ENCODE data around the gene GTF3C5. TPM values are rescaled to one million over a fixed set of nuclear protein-coding genes. Genes with fewer than 3 reads are reported as not detected.

Gene GTF3C5
- total and polyA plus RNA-seq, 9 donors = 32.3 to 71.6 (median 52.2) TPM

GRCh38 chr9:133057006-133057405 is 26.2 kb downstream of the GTF3C5 start:
- Histone ChIP-seq H3K4me3 (no peak overlapping the region), H3K27me3 (no peaks in the 10 kb centered on the region), H3K4me1 (ENCODE audit: insufficient read depth) (no peaks in the 10 kb centered on the region), H3K36me3 (no peaks in the 10 kb centered on the region), H3K27ac (no peak overlapping the region), H3K9me3 (no peaks in the 10 kb centered on the region)
- intact Hi-C loops (cut with DNase I) = no loop called here
- WGBS, 3 donors = 70 to 83% (median 78%) methylated on average over 3 to 8 of the region's 8 CpGs
- no peak for DNase-seq
- TF ChIP-seq EP300 (IDR thresholded peaks at IDR 0.05) (no peak), CTCF (IDR thresholded peaks at IDR 0.05) (no peak), POLR2A (IDR thresholded peaks at IDR 0.05) (no peak)

DNA sequence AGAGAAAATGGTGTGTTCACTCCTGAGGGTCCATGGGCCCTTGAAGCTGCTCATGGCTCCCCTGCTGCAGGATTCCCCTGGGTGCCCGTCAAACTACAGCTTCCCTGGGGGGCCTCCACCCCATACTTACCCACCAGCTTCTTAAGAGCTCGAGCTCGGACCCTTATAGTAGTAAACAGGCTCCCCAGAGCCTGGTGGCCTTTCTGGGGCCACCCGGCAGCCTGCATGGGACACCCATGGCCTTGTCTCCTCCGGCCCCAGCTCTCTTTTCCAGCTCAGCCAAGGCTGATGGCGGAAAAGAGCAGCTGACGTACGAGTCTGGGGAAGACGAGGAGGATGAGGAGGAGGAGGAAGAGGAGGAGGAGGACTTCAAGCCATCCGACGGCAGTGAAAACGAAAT is 26.8 kb downstream of the GTF3C5 start:
- H3K27me3 ChIP-seq = no peaks in the 10 kb centered on the region
- DNase-seq = no peak
- TF ChIP-seq CTCF (IDR thresholded peaks at IDR 0.05) (no peak), POLR2A (IDR thresholded peaks at IDR 0.05) (no peak), EP300 (IDR thresholded peaks at IDR 0.05) (no peak)
- intact Hi-C loops (cut with DNase I) = no loop called here
- H3K4me1 ChIP-seq (ENCODE audit: insufficient read depth) = no peaks in the 10 kb centered on the region
- no peaks in the 10 kb centered on the region for H3K9me3 ChIP-seq
- no peak overlapping the region for H3K4me3 ChIP-seq
- WGBS, 3 donors = 90 to 93% (median 92%) methylated on average over 12 of the region's 12 CpGs
- no peak overlapping the region for H3K27ac ChIP-seq
- H3K36me3 ChIP-seq = no peaks in the 10 kb centered on the region

DNA sequence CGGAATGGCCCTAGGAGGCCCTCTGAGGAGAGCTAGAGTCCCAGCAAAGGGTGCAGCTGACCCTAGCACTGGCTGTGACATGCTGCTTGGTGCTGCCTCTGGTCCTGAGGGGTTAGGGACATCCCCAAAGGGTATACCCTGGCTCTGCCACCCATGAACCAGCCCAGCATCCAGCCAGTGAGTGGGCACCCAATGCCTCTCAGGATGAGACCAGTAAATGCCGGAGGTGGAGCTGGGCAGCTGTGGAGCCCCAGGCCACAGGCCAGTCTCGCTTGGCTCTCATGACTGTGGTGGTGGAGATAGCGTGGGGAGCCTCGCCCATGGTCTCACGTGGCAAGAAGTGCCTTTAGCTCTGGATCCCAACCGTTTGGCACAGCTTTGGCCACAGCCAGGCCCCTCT is 27.3 kb downstream of the GTF3C5 start:
- Histone ChIP-seq H3K4me3 (no peak overlapping the region), H3K27me3 (no peaks in the 10 kb centered on the region), H3K4me1 (ENCODE audit: insufficient read depth) (no peaks in the 10 kb centered on the region), H3K27ac (no peak overlapping the region), H3K9me3 (no peaks in the 10 kb centered on the region), H3K36me3 (no peaks in the 10 kb centered on the region)
- intact Hi-C loops (cut with DNase I) = no loop called here
- WGBS, 3 donors = 76 to 82% (median 80%) methylated on average over 7 of the region's 7 CpGs
- TF ChIP-seq EP300 (IDR thresholded peaks at IDR 0.05) = no peak
- TF ChIP-seq POLR2A (IDR thresholded peaks at IDR 0.05) = no peak
- no peak for TF ChIP-seq CTCF (IDR thresholded peaks at IDR 0.05)
- no peak for DNase-seq

DNA sequence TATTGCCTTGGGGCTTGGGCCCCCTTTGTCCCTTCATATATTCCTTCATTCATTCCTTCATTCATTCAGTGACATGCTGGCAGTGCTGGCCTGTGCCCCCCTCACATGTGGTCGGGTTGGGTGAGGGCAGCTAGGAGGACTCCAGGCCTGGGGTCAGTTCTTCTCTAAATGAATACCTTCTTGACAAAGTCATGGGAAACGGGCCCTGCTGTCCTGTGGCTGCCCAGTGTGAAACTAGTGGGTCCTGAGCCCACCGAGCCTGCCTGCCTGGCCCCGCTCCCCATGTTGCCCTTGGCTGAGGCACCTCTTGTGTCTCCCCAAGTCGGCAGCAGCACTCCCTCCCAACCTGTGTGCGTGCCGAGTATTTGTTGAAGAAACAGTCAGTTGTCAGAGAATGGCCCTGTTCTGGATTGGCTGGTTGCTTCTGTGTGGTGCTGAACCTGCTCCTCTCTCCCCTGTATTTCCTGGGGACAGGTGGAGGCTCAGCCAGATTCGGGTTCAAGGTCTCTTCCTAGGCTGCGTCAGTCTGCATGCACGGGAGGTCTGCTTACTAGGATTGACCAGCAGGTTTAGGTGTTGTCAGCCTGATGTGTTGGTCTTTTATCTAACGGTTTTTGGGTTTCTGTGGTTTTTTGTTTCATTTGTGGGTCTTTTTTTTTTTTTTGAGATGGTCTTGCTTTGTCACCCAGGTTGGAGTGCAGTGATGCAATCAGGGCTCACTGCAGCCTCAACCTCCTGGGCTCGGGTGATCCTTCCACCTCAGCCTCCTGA is 27.9 kb downstream of the GTF3C5 start:
- WGBS, 3 donors = 77 to 79% (median 79%) methylated on average over 12 of the region's 12 CpGs
- H3K9me3 ChIP-seq = no peaks in the 10 kb centered on the region
- H3K27me3 ChIP-seq = no peaks in the 10 kb centered on the region
- intact Hi-C loops (cut with DNase I) = no loop called here
- H3K4me3 ChIP-seq = no peak overlapping the region
- H3K4me1 ChIP-seq (ENCODE audit: insufficient read depth) = no peaks in the 10 kb centered on the region
- H3K27ac ChIP-seq = no peak overlapping the region
- DNase-seq = no peak
- no peak for TF ChIP-seq CTCF (IDR thresholded peaks at IDR 0.05)
- TF ChIP-seq EP300 (IDR thresholded peaks at IDR 0.05) = no peak
- no peak for TF ChIP-seq POLR2A (IDR thresholded peaks at IDR 0.05)
- no peaks in the 10 kb centered on the region for H3K36me3 ChIP-seq

Data from ovary (tissue), 9 donors.